GM12892 (cell line): Measurements from ENCODE around the gene MYH9.

Experiments used
- DNase-seq: peaks from one replicate; pipeline ENCODE4 v3.0.0; 2011; ENCODE audit not compliant: insufficient read length
- FAIRE-seq: peaks from 2 replicates; lab custom pipeline; 2011; peaks lifted over from hg19 to GRCh38; lab: Jason Lieb, UNC
- POLR2A ChIP-seq: IDR thresholded peaks from 2 replicates; pipeline ENCODE4 v1.6.1; 2011; ENCODE audit warnings: low read depth, low read length, control low read depth
- POLR2AphosphoS5 ChIP-seq: IDR thresholded peaks from 2 replicates; pipeline ENCODE4 v1.6.1; 2011; ENCODE audit warnings: low read depth, low read length, control low read depth
- TAF1 ChIP-seq: IDR thresholded peaks from 2 replicates; pipeline ENCODE4 v1.6.1; 2011; ENCODE audit warnings: low read depth, mild to moderate bottlenecking, control low read depth, low read length, borderline replicate concordance

The MYH9 gene

DNA sequence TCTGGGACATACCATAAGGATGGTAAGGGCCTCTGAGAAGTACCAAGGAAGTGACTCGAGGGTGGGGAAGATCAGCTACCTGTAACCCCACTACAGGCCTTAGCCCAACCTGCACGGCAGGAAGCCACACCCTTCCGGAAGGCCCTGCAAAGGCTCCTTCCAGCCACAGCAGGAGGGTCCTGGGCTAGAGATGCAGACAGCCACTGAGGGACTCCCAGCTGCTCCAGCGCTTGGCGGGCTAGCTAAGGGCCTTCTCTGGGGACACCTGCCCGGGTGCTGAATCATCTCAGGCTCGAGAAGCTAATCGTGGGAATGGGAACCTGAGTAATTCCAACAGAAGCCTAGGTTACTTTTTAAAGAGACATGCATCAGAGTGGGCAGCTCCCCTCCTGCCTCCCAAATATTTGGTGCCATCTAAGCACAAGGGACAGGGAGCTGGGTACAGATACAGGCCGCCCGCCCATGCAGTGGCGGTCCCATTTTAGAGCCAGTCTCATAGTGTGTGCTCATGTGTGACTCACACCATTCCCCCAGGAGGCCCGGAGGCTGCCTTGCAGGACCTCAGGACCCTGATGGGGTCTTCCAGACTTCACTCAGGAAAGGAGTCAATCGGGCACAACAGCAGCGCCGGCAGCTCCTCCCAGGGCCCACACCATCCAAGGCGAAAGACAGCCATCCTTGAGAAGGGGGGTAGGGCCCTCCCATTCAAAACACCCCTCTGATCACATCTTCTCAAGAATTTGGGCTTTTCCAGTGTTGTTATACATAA lies 8.0 kb downstream of the MYH9 start:
- no peak for DNase-seq
- FAIRE-seq, result peak; percentile 81
- no peak for TF ChIP-seq POLR2A
- TF ChIP-seq POLR2AphosphoS5, result 0 out of 2 replicates have a peak, but pooled peaks have one; percentile 35
- no peak for TF ChIP-seq TAF1

DNA sequence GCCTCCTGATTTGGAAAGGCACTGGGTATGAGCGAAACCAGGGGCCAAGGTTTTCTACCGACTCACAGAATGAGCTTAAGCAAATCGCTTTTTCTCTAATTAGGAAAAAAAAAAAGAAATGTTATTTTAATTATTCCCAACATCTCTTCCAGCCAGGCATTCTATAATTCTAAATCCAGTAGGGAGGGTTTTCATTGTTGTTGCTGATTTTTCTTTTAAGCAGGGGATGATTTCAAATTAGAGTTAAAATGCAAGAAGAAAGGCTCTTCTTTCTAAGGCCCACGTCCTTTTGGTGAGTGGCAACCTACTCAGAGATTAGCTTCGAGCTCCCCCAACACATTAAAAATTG lies 8.9 kb downstream of the MYH9 start:
- no peak for DNase-seq
- no peak for TF ChIP-seq POLR2AphosphoS5
- TF ChIP-seq TAF1, result no peak
- TF ChIP-seq POLR2A, result no peak
- no peak for FAIRE-seq

- TF ChIP-seq POLR2AphosphoS5, result no peak
- TF ChIP-seq TAF1, result no peak
- TF ChIP-seq POLR2A, result no peak
- DNase-seq (no peak), FAIRE-seq (no peak)
Observed at GRCh38 chr22:36378080-36378868, 9.5 kb downstream of the MYH9 start.

- peak; percentile 74 for FAIRE-seq
- DNase-seq, result no peak
- TF ChIP-seq TAF1, result no peak
- TF ChIP-seq POLR2AphosphoS5, result no peak
- TF ChIP-seq POLR2A, result 0 out of 2 replicates have a peak, but pooled peaks have one; percentile 40
Observed at GRCh38 chr22:36377022-36377631, 10.6 kb downstream of the MYH9 start.

DNA sequence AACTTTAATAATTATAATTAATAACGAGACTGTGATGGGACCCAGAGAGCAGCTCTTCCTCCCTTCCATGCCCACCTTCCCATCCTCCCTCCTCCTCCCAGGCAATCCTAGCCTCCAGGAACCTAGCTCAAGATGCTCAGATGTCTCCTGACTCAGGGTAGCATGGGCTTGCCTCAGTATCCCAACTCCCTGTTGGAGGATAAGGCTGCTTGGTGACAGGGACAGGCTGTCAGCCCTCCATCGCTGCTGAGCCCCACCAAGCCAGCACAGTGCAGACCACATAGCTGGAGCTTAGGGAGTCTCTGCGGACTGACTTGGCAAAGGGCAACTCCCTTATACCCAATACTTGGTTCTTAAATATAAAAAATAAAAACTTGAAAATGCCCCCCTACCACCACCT lies 11.5 kb downstream of the MYH9 start:
- FAIRE-seq (no peak), DNase-seq (no peak)
- TF ChIP-seq POLR2A (no peak), POLR2AphosphoS5 (peak; percentile 41; the same call in 1 of the 2 replicates)

DNA sequence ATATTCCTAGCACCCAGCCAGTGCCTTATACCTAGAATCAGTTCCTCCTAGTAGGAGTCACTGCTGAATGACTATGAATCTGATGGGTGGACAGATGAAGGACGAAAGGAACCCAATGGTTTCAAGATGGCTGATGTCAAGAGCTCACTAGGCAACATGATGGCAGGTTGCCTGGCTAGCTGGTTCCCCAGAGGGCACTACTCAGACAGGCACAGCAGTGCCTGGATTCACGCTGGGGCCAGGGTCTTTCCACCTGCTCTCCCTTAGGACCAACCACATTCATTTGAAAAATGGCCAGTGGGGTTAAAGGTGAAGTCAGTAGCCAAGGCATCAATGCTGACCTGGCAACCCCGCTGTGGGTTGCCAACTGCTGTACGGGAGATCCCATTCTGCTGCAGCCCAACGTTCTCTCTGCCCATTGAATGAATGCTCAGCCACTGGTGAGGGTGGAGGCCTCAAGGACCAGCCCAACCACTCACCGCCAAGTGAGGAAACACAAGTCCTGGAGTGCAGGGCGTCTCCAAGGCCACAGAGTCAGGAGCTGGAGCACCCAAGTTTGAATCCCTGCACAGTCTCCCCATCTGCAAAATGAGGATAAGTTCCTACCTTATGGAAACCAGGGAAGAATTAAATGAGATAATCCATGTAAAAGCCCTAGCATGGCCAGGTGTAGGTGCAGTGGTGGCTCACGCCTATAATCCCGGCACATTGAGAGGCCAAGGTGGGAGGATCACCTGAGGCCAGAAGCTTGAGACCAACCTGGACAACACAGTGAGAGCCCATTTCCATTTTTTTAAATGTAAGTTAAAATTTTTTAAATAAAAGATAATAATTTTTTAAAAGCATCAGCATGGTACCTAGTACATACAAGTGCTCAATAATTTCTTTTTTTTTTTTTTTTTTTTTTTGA lies 12.4 kb downstream of the MYH9 start:
- FAIRE-seq (peak; percentile 63), DNase-seq (no peak)
- TF ChIP-seq POLR2AphosphoS5 (no peak), POLR2A (no peak), TAF1 (no peak)

GRCh38 chr22:36374603-36375024 lies 13.2 kb downstream of the MYH9 start:
- DNase-seq, result no peak
- TF ChIP-seq TAF1 (no peak), POLR2A (no peak), POLR2AphosphoS5 (no peak)
- FAIRE-seq, result no peak

- FAIRE-seq, result no peak
- no peak for DNase-seq
Observed at GRCh38 chr22:36373258-36373579, 14.5 kb downstream of the MYH9 start.

GRCh38 chr22:36371920-36372319 lies 15.8 kb downstream of the MYH9 start:
- no peak for DNase-seq
- no peak for TF ChIP-seq POLR2AphosphoS5
- TF ChIP-seq POLR2A, result no peak
- no peak for TF ChIP-seq TAF1
- no peak for FAIRE-seq

More at GRCh38 chr22:36373258-36373579, 14.5 kb downstream of the MYH9 start:
- no peak for TF ChIP-seq POLR2A
- TF ChIP-seq POLR2AphosphoS5, result no peak
- TF ChIP-seq TAF1, result no peak

- FAIRE-seq (peak; percentile 76), DNase-seq (no peak)
- TF ChIP-seq POLR2AphosphoS5 (no peak), POLR2A (no peak), TAF1 (no peak)
Observed at GRCh38 chr22:36369922-36370791, 17.6 kb downstream of the MYH9 start.
